ENCODE data around the gene CTSA.

- TF ChIP-seq CTCF (conservative IDR thresholded peaks at IDR 0.05) = no peak
- TF ChIP-seq EZH2 (IDR thresholded peaks at IDR 0.05; ENCODE audit: low read depth) = no peak
These were observed 8.6 kb upstream of the CTSA start for GRCh38 chr20:45882469-45883099.

All from PC-9 (cell line).